GM19467 (cell line): Measurements from ENCODE around the gene ERP27.

Experiments
- ATAC-seq: cut with Tn5 transposase; IDR thresholded peaks from one replicate; pipeline ENCODE4 v1.9.1; 2021; ENCODE audit warnings: mild to moderate bottlenecking, moderate library complexity; ENCODE audit not compliant: unreplicated experiment

ERP27 gene

DNA sequence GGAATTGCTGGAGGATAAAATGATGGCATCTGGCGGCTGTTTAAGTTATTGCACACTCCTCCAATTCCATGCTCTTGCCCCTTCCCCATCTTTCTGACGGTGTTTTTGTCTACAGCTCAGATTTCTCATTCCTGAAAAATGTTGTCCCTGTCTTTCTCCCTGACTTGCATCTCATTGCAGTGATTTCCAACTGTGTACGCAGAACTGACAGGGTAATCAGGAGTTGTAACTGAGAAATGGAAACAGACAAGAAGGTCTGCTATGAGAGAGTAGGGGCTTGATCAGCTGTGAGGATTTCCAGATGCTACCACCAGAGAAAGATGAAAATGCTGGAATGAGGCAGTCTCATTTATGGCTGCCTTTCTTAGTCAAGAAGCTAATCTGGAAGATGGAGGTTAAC lies 1.3 kb downstream of the ERP27 start:
- ATAC-seq: no peak

DNA sequence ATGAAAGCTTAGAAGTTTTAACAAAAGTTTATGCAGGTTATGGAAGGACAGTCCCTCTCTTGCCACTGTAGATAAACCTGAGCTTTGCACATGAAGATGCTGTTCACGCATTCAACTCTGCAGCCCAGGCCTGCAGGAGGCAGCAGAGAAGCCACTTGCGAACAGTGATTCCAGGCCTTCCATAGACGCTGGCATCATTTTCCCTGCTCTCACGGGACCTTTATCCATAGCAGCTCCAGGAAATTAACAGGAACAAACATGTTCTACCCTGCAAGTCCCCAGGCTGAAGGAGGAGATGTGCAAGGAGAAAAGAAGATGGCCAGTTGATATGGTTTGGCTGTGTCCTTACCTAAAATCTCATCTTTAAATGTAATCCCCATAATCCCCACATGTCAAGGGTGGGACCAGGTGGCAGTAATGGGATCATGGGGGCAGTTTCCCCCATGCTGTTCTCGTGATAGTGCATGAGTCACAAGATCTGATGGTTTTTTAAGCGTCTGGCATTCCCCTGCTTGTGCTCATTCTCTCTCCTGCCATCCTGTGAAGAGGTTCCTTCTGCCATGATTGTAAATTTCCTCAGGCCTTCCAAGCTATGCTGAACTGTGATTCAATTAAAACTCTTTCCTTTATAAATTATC lies 2.0 kb downstream of the ERP27 start:
- ATAC-seq: no peak

DNA sequence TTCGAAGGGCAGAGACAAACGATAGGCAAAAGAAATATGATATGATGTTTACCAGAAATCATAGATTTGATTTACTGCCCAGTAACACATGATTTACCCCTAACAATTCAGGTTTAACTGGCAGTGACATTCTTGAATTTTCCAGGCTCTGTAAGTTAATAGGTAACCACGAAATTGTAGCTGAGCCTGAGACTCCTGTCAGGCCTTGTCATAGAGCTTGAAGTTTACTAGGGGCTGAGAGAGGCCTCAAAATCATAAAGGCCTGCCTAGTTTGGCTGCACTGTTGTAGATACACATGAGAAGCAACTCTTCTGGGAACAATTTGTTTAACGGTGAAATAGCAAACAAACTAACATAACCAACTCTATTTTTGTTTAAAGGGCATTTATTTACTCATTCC lies 3.3 kb downstream of the ERP27 start:
- ATAC-seq: no peak

GRCh38 chr12:14934511-14934910 lies 3.8 kb downstream of the ERP27 start:
- no peak for ATAC-seq

DNA sequence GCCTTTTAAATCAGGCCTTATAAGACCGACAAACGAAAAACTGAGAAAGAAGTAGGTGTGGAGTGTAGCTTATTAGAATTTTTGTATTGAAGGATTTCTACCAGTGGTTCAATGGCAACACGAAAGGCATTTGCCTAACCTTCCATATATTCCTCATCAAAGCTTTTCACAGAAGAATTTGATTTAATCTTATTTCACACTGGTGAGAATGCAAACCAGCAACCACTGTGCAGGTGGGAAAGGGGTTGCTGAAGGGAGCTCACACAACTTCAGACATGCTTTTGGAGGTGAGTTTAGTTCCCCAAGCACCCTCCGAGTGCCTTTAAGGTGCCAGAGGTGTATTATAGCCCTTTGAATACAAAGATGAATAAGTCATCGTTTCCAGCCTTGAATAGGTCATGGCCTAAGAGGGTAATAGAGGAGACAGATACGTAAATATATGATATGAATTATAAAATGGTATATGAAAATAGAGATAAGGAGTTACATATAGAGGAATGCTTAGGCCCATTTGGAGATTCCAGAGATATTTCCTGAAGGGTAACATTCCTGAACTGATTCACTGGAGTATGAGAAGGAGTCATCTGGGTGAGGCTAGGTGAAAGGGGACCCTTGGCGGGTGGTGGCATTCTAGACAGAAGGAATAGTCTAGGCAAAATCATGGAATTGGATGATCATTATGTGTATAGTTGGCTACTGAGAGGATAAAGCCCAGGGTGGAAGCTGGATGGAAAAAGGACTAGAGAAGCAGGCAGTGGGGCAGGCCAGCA lies 6.4 kb downstream of the ERP27 start:
- ATAC-seq: no peak

DNA sequence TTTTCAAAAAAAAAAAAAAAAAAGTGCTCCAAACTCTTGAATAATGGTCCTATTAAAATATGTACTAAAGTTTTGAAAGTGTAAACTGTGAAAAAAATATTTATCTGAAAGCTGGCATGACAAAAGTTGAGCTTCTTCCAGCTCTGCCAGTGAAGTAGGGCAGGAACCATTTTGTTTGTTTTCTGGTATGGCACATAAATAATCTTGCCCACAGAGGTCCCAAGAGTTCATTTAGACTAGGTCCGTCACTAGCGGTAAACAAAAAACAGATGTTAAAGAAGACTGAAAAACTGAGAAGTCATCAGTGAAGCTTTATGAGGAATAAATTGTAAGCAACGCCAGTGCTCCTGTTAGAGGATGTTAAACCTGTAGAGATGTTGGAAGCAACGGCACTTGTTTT lies 7.0 kb downstream of the ERP27 start:
- ATAC-seq: no peak

GRCh38 chr12:14930299-14930698 lies 8.0 kb downstream of the ERP27 start:
- ATAC-seq: no peak

DNA sequence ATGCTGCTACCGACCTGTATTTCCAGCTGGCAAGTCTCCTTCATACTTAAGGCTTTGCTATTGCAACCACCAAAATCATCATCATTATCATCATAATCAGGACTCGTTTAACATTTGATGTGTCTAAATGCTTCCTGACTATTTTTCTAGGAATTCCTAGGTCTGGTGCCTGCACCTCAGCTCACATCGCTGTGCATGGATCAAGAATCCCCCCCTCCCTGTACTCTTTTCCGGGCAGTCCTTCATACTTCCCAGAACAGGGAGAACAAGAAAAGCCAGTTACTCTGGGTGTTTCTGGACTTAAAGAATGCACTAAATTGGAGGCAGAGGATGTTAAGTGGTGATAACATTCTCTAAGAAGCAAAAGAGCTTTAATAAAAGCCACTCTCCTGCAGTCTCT lies 9.4 kb downstream of the ERP27 start:
- no peak for ATAC-seq

DNA sequence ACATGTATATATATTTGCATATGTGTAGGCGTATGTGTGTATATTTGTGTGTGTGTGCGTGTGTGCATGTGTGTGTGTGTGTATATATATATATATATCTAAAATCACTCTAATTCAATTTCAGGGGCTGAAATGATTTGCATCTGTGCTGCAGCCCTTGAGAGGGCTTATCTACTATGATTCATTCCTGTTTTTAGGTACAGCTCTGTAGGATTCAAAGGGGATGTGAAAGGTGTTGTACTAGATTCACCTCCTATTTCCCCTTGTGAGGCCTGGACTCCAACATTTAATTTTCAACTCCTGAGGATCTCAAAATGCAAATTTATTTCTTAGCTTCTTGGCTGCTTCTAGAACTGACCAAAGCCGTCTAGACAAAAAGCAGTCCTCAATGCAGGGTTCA lies 11.1 kb downstream of the ERP27 start:
- no peak for ATAC-seq

GRCh38 chr12:14924541-14924940 lies 13.8 kb downstream of the ERP27 start:
- ATAC-seq: no peak

- no peak for ATAC-seq
These were observed 14.4 kb downstream of the ERP27 start for GRCh38 chr12:14923944-14924343.

DNA sequence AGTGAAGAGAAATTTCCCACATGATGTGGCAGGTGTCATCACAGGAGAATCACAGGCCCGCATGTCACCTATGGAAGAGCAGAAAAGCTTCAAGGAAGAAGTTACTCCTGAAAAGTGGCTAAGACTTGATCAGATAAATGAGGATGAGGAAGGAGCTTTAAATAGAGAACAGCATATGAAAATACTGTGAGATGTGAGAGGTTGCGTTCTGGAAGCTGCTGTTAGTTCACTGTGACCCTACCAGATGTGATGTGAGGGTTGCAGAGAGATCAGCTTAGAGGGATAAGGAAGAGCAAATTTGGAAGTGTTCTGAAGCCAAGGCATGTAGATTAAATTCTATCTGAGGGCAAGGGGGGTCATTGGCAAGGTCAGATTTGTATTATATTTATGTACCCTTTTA lies 17.1 kb downstream of the ERP27 start:
- no peak for ATAC-seq

DNA sequence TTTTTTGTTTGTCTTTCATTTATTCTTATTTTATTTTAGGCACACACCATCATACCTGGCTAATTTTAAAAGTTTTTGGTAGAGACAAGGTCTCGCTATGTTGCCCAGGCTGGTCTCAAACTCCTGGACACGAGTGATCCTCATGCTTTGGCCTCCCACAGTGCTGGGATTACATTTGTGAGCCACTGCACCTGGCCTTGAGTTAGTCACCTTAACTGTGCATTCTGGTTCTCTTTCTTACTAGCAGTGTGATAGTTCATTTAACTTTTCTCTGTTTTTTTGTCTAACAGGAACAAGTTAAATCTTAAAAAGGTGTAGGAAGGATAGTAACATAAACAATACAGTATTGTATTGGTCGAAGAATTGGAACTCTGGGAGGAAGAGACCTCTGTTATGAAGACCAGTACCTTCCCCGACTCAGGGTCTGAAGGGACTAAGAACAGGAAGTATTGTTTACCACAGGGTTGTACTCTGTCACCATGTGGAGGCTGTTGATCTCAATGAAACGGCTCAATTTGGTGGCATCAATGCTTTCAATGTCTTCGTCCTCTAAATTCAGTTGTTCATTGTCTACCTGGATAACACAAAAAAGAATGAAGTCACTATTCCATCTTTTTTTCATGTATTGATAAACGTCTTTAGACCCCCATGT lies 17.7 kb downstream of the ERP27 start:
- no peak for ATAC-seq

DNA sequence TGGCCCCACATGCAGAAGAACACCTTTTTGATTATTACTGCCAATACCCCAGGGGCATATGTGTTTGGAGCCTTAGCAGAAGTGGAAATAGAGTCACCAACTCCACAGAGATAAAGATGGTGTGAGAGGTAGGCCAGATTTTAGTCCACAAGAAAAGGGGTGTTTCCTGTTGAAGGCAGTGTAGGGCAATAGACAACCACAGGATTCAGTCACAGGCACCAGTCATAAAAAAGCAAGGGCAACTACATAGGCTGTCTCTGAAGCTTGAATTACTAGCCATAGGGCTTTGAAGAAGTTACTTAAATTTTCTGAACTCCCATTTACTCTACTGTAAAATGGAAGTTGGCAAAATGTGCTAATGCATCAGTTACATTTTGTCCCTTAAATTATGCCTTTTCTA lies 18.9 kb downstream of the ERP27 start:
- no peak for ATAC-seq

DNA sequence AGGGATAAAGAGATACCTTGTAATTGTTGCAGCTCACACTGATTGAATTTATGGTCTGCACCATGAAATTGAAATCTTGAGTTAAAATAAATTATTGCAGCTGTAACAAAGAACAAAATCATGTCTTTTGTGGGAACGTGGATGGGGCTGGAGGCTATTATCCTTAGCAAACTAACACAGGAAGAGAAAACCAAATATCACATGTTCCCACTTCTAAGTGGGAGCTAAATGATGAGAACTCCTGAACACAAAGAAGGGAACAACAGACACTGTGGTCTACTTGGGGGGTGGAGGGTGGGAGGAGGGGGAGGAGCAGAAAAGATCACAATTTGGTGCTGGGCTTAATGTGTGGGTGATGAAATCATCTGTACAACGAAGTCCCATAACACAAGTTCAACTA lies 22.6 kb downstream of the ERP27 start:
- ATAC-seq: no peak

DNA sequence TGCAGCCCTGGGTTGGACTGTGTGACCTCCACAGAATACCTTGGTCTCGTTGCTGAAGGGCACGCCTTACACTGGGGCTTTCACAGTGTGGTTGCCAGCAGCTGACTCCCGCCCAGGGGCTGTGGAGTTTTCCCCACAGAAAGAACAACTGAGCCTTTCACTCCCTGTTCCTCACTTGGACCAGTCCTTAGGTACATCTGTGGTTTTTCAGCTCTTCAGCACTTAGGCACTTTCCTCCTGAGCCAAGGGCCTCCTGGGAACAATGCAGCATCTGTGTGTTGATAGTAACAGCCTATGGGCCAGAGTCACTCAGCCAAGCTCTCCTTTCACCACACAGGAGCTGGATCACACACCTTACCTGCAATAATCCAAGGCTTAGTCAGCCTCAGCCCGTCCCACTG lies 25.0 kb downstream of the ERP27 start:
- ATAC-seq: no peak

- ATAC-seq: no peak
These were observed 27.2 kb downstream of the ERP27 start for GRCh38 chr12:14911131-14911530.

GRCh38 chr12:14910090-14910915 lies 28.0 kb downstream of the ERP27 start:
- no peak for ATAC-seq

- no peak for ATAC-seq
These were observed 30.4 kb downstream of the ERP27 start for GRCh38 chr12:14907953-14908352.

GRCh38 chr12:14906114-14906513 lies 32.2 kb downstream of the ERP27 start:
- ATAC-seq: no peak

DNA sequence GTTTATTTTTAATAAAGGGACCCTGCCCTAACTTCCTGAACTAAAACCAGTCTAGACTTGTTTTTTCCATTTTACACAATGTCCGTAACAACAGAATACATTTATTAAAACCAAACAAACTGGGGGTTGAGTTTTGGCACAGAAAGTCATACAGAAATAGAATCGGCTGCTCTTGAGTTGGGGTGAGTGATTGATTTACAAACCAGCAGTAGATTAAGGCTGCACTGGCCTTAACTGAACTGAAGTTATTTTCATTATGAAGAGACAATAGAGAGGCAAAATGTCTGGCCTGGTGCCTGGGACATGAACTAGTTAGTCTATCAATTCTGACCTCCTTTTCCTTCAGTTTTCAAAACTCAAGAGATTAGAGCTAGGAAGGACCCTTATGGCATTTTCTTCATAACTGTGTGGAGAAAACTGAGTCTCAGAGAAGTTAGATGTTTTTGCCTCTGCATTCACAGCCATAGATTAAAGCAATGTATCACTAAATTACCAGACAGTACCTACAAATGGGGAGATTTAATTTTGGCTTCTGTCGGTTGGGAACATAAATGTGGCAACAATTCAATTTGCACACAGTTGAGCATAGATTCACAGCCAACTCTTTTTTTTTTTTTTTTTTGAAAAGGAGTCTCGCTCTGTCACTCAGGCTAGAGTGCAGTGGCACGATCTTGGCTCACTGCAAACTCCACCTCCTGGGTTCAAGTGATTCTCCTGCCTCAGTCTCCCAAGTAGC lies 32.9 kb downstream of the ERP27 start:
- ATAC-seq: no peak
